B cell (primary cell): ENCODE results near the gene KRTAP3-1. TPM values are rescaled to one million over a fixed set of nuclear protein-coding genes. Genes with fewer than 3 reads are reported as not detected.

ENCODE experiments used
- ATAC-seq: fragments of 200-7000 bp; cut with Tn5 transposase; one replicate; pipeline ENCODE4 v1.10.0; 2021; ENCODE audit warnings: low read depth, mild to moderate bottlenecking, moderate number of reproducible peaks, moderate library complexity
- CTCF ChIA-PET: fragments of 350-600 bp; sonication (Branson Sonifier 250); formaldehyde crosslinking; loops from one replicate; lab custom pipeline; 2021; ENCODE audit warnings: antibody characterized with exemption, inconsistent platforms; lab: Charles Lee
- POLR2A ChIA-PET: fragments of 350-600 bp; sonication (Branson Sonifier 250); formaldehyde crosslinking; loops from one replicate; lab custom pipeline; 2021; ENCODE audit warnings: antibody characterized with exemption; lab: Charles Lee
- DNase-seq: peaks from one replicate; pipeline ENCODE4 v3.0.0; 2013
- H2AFZ ChIP-seq: 2 replicates; pipeline ENCODE4 v1.6.1; 2012; ENCODE audit warnings: mild to moderate bottlenecking, low read depth, low read length; ENCODE audit not compliant: insufficient read depth, poor library complexity, severe bottlenecking
- H3K27ac ChIP-seq, 2 donors: 1 replicate in 1 of 2; 2 replicates in 1 of 2; pipeline ENCODE4 v1.5.1; 2012 to 2013; ENCODE audit warnings: low read length in 2 of 2, mild to moderate bottlenecking in 2 of 2, moderate library complexity in 1 of 2
- H3K27me3 ChIP-seq, 4 experiments: fragments of 200-600 bp in 1 of 4; sonication (generic) in 1 of 4; replicated peaks in 1 of 4; 1 replicate in 2 of 4; 2 replicates in 2 of 4; pipeline versions ENCODE4 v1.6.1 to v1.7.0; 2013 to 2016; ENCODE audit warnings: low read length in 3 of 4, mild to moderate bottlenecking in 2 of 4, mixed read lengths in 1 of 4, moderate library complexity in 1 of 4; ENCODE audit not compliant: insufficient read depth in 4 of 4, control insufficient read depth in 3 of 4; ENCODE audit errors: control extremely low read depth in 1 of 4
- H3K36me3 ChIP-seq, 2 experiments: replicated peaks in 1 of 2; 1 replicate in 1 of 2; 2 replicates in 1 of 2; pipeline versions ENCODE4 v1.6.1 to v1.7.1; 2013; ENCODE audit warnings: low read length in 1 of 2; ENCODE audit not compliant: insufficient read depth in 2 of 2, control insufficient read depth in 1 of 2; ENCODE audit errors: control extremely low read depth in 1 of 2, extremely low read depth in 1 of 2
- H3K4me1 ChIP-seq, 2 donors: fragments of 200-600 bp in 1 of 2; sonication (generic) in 1 of 2; 1 replicate in 1 of 2; 2 replicates in 1 of 2; pipeline versions ENCODE4 v1.5.1 to v1.6.1; 2013 to 2017; ENCODE audit warnings: low read length in 2 of 2; ENCODE audit not compliant: control insufficient read depth in 2 of 2, insufficient read depth in 2 of 2
- H3K4me2 ChIP-seq: replicated peaks from 2 replicates; pipeline ENCODE3; 2012; ENCODE audit warnings: mild to moderate bottlenecking, low read depth, low read length; ENCODE audit not compliant: poor library complexity, severe bottlenecking
- H3K4me3 ChIP-seq, 5 experiments: fragments of 200-600 bp in 1 of 5; sonication (generic) in 1 of 5; 1 replicate in 3 of 5; 2 replicates in 2 of 5; pipeline versions ENCODE4 v1.5.1 to v1.7.0; 2011 to 2016; ENCODE audit warnings: low read length in 4 of 5, mild to moderate bottlenecking in 4 of 5, low read depth in 2 of 5, control low read depth in 1 of 5, moderate library complexity in 1 of 5; ENCODE audit not compliant: insufficient read depth in 1 of 5; ENCODE audit errors: control extremely low read depth in 1 of 5, extremely low read depth in 1 of 5
- H3K79me2 ChIP-seq: fragments of 200-600 bp; sonication (generic); one replicate; pipeline ENCODE4 v1.6.0; 2016; ENCODE audit warnings: low read length; ENCODE audit not compliant: control insufficient read depth, insufficient read depth
- H3K9ac ChIP-seq: fragments of 200-600 bp; sonication (generic); 2 replicates; pipeline ENCODE4 v1.6.1; 2017; ENCODE audit warnings: mild to moderate bottlenecking, low read length, moderate library complexity
- H3K9me3 ChIP-seq, 3 donors: one replicate each; pipeline versions ENCODE4 v1.6.1 to v1.7.1; 2013; ENCODE audit warnings: low read length in 2 of 3; ENCODE audit not compliant: control insufficient read depth in 2 of 3, insufficient read depth in 1 of 3; ENCODE audit errors: control extremely low read depth in 1 of 3
- H4K20me1 ChIP-seq: 2 replicates; pipeline ENCODE4 v1.6.0; 2012; ENCODE audit warnings: mild to moderate bottlenecking, low read length; ENCODE audit not compliant: insufficient read depth, control insufficient read depth, poor library complexity, severe bottlenecking
- H3K27ac Mint-ChIP-seq: one replicate; pipeline ENCODE4 v1.8.0; 2021; ENCODE audit warnings: mixed read lengths
- H3K27me3 Mint-ChIP-seq: one replicate; pipeline ENCODE4 v1.8.0; 2021; ENCODE audit warnings: mixed read lengths
- H3K4me1 Mint-ChIP-seq: one replicate; pipeline ENCODE4 v1.8.0; 2021; ENCODE audit warnings: mixed read lengths
- H3K4me3 Mint-ChIP-seq: one replicate; pipeline ENCODE4 v1.8.0; 2021; ENCODE audit warnings: mixed read lengths
- H3K9me3 Mint-ChIP-seq: one replicate; pipeline ENCODE4 v1.8.0; 2022; ENCODE audit warnings: mixed read lengths; ENCODE audit not compliant: insufficient read depth
- EZH2 ChIP-seq: IDR thresholded peaks from 2 replicates; pipeline ENCODE4 v1.6.1; 2012; ENCODE audit warnings: borderline replicate concordance, low read depth, mild to moderate bottlenecking, moderate library complexity, low read length; ENCODE audit not compliant: insufficient read depth, poor library complexity, severe bottlenecking
- WGBS: methylation state at CpG from one replicate; pipeline ENCODE4 v1.1.5; 2013; ENCODE audit warnings: missing lambda C conversion rate; ENCODE audit not compliant: insufficient coverage; 5-methylcytosine and 5-hydroxymethylcytosine counted together
- intact Hi-C: fragments of 100-400 bp; cut with micrococcal nuclease; formaldehyde crosslinking; loops from one replicate; pipeline ENCODE4 v1.10.0; 2022
- polyA plus RNA-seq: library from polyadenylated mRNA; depleted of rRNA; stranded (reverse); fragments of >200 nt; gene quantifications from 2 replicates; pipeline ENCODE4 v1.2.3, GENCODE V29; 2012
- total RNA-seq, 2 donors: library from RNA; stranded (reverse); fragments of 120-200 nt in 1 of 2; gene quantifications; 1 replicate in 1 of 2; 2 replicates in 1 of 2; pipeline versions ENCODE4 v1.2.3 to v1.2.4, GENCODE V29; 2013 to 2022
- TF ChIP-seq, protein P1 (sequence below): fragments of 200-600 bp; IDR thresholded peaks from one replicate; pipeline ENCODE4 v1.8.0; 2022; ENCODE audit warnings: antibody characterized with exemption, mild to moderate bottlenecking

Gene KRTAP3-1
- total and polyA plus RNA-seq, 2 donors (not counting 1 experiment from before 2014, with no cell fraction given) = not detected

GRCh38 chr17:40963838-40964237 is 45.1 kb downstream of the KRTAP3-1 start:
- Histone ChIP-seq H2AFZ (no peak overlapping the region), H3K9me3 (peaks cover 0 to 2% (median 0%) of the 10 kb centered on the region in 3 donors), H3K4me3 (no peak overlapping the region), H3K4me2 (no peak overlapping the region), H3K27ac (no peak overlapping the region), H3K27me3 (no peaks in the 10 kb centered on the region), H3K36me3 (no peaks in the 10 kb centered on the region), H3K79me2 (no peaks in the 10 kb centered on the region), H4K20me1 (no peaks in the 10 kb centered on the region), H3K4me1 (no peaks in the 10 kb centered on the region), H3K9ac (no peak overlapping the region)
- WGBS = no CpG with 5 or more reads among the region's 1 CpG
- Mint-ChIP-seq H3K9me3 (peaks cover 5% of the 10 kb centered on the region), H3K4me1 (no peaks in the 10 kb centered on the region), H3K27ac (no peak overlapping the region), H3K27me3 (peaks cover 30% of the 10 kb centered on the region), H3K4me3 (no peak overlapping the region)
- peak; percentile 28 for DNase-seq
- ChIA-PET POLR2A (no interaction called here), CTCF (interaction anchor here (0.9 to 1.5 kb wide), 2 partner anchors 12 to 108 kb away, joined by 3 read pairs; no protein-coding TSS in a partner anchor)
- no peak for ATAC-seq
- TF ChIP-seq, protein P1, sequence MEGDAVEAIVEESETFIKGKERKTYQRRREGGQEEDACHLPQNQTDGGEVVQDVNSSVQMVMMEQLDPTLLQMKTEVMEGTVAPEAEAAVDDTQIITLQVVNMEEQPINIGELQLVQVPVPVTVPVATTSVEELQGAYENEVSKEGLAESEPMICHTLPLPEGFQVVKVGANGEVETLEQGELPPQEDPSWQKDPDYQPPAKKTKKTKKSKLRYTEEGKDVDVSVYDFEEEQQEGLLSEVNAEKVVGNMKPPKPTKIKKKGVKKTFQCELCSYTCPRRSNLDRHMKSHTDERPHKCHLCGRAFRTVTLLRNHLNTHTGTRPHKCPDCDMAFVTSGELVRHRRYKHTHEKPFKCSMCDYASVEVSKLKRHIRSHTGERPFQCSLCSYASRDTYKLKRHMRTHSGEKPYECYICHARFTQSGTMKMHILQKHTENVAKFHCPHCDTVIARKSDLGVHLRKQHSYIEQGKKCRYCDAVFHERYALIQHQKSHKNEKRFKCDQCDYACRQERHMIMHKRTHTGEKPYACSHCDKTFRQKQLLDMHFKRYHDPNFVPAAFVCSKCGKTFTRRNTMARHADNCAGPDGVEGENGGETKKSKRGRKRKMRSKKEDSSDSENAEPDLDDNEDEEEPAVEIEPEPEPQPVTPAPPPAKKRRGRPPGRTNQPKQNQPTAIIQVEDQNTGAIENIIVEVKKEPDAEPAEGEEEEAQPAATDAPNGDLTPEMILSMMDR = peak; percentile 70
- TF ChIP-seq EZH2 = no peak
- intact Hi-C loops = loop anchor here (10.0 kb wide), 1 partner anchor 231 kb away; no protein-coding TSS in a partner anchor

- H3K9me3 Mint-ChIP-seq = peaks cover 5% of the 10 kb centered on the region
- no peak overlapping the region for H3K9ac ChIP-seq
- TF ChIP-seq, protein P1 = no peak
- TF ChIP-seq EZH2 = no peak
- H3K4me3 Mint-ChIP-seq = no peak overlapping the region
- no peaks in the 10 kb centered on the region for H3K27me3 ChIP-seq
- H4K20me1 ChIP-seq = no peaks in the 10 kb centered on the region
- H3K79me2 ChIP-seq = no peaks in the 10 kb centered on the region
- DNase-seq = no peak
- H3K4me2 ChIP-seq = no peak overlapping the region
- WGBS = 82% methylated on average over 4 of the region's 4 CpGs
- H3K27me3 Mint-ChIP-seq = peaks cover 23% of the 10 kb centered on the region
- no peak overlapping the region for H3K27ac Mint-ChIP-seq
- H3K4me1 Mint-ChIP-seq = no peaks in the 10 kb centered on the region
- no peak for ATAC-seq
- H3K27ac ChIP-seq = no peak overlapping the region
- ChIA-PET POLR2A (no interaction called here), CTCF (interaction anchor here (1.3 kb wide), 1 partner anchor 9 kb away, joined by 7 read pairs; no protein-coding TSS in a partner anchor)
- no peak overlapping the region for H2AFZ ChIP-seq
- no peak overlapping the region for H3K4me3 ChIP-seq
- peaks cover 0 to 2% (median 0%) of the 10 kb centered on the region in 3 donors for H3K9me3 ChIP-seq
- no peaks in the 10 kb centered on the region for H3K4me1 ChIP-seq
- H3K36me3 ChIP-seq = no peaks in the 10 kb centered on the region
- intact Hi-C loops = loop anchor here (10.0 kb wide), 1 partner anchor 233 kb away; no protein-coding TSS in a partner anchor
These were observed 46.8 kb downstream of the KRTAP3-1 start for GRCh38 chr17:40962059-40962561.
